GM21515 (cell line): ENCODE results near the gene CTRB2.

ENCODE experiments used
- ATAC-seq: cut with Tn5 transposase; IDR thresholded peaks from one replicate; pipeline ENCODE4 v1.9.1; 2021; ENCODE audit not compliant: unreplicated experiment

CTRB2 gene

DNA sequence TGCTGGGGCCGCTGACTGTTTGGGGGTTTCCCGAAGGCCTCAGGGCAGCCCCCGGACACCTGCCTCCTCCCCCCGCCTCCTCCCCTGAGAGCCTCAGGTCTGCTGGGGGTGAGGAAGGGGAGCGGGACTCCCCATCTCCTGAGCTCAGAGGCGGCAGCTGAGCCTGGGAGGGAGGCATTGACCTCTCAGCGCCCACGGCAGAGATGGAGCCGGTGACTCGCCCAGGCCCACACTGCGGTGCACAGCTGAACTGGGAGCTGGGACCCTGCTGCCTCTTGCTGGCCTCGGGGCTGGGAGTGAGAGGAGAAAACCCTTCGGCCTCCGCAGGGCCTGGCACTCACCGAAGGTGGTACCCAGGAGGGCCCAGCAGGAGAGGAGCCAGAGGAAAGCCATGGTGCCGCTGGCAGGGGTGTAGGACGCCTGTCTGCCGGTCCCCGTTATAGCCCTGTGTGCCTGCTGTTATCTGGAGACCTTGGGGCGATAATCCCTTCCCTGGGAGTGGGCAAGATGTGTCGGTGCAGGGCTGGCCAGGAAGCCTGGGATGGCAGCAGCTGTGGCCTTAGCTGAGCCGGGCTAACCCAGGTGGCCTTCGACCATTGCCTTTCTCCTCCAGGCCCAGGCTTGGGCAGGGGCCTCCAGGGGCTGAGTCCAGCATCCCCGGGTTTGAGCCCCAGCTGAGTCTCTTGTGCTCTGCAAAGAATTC, at the start of gene CTRB2:
Gene CTRB2, minus strand, starts transcription at position 413 of the 703 bp plus-strand sequence. Its CDS starts 20 bp downstream, at position 393.
- ATAC-seq = no peak

DNA sequence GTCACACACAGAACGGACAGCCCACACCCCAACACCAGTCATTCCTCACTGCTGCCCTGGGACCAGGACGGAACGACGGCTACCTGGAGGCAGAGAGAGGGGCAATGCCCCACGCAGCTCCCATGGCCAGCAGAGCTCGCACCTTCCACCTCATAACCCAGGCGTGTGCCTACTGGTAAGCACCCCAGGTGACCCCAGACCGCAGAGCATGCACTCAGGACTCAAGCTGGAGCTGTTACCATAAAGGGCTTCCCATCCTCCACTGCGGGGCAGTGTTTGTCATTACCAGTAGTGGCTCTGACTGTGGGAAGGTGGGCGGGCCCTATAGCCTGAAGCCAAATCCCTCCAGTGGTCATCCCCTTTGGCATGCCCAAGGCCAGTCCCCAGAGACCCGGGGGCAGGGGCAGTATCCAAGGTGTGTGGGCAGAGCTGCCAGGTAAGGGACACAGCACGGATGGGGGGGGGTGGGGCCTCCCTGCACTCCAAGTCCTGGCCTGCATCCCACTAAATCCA, 49.2 kb upstream of the CTRB2 start:
- no peak for ATAC-seq

DNA sequence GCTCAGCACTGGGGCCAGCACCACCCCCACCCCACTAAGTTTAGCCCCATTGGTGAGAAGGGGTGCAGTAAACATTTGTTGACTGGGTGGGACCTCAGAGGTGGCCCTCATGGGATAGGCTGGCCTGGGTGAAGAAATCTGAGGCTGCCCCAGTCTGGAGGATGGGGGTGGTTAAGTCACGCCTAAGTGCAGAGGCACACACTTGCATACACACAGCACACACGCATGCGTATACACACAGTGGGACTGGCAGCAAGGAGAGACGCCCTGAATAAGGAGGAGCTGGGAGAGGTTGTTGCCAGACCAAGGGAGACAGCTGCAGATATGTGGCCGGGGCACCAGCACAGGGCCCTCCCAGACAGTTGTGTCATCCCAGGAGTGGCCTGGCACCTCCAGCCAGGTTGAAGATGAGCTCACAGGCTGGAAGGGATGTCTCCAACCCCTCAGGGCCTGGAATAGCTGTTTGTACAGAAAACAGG, 47.4 kb upstream of the CTRB2 start:
- ATAC-seq = no peak

DNA sequence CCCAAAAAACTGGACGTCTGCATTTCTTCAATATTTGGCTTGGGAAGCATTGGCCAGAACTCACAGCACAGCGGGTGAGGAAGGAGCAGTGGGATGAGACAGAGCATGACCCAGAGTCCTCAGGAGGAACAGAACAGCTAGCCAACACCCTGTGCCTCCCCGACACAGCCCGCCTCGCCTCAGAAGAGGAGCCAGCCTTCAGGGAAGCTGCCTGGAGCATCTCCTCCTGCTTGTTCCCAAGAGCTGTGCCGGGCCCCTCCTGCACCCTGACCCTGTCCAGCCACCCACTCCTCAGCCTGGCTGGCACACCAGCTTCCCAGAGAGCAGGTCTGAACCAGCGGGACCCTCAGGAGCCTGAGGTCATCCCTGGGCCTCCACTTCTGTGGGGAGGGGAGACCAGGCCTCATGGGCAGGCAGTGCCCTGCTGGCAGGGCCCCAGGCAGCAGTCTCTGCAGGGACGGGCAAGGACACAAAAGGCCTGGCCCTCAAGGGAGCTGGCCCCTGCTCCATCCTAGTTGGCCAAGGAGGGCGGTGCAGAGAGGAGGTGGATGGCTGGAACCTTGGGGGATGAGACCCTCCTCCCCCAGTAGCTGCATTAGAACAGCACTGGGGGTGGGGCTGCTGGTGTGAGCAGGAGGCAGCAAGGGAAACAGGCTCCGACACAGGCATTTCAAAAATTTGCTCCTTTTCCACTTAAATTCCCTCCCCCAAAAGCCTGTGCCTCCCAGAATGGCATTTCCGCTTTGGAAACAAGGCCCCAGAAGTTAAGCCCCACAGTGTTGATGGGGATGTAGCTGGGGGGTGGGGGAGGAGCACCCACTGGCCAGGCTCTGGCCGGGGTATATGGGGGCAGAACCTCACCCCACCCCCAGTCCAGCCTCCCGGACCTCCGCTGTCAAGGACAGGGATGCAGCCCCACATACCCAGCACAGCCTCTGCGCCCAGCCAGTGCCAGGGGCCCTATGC, 46.3 kb upstream of the CTRB2 start:
- ATAC-seq = no peak

DNA sequence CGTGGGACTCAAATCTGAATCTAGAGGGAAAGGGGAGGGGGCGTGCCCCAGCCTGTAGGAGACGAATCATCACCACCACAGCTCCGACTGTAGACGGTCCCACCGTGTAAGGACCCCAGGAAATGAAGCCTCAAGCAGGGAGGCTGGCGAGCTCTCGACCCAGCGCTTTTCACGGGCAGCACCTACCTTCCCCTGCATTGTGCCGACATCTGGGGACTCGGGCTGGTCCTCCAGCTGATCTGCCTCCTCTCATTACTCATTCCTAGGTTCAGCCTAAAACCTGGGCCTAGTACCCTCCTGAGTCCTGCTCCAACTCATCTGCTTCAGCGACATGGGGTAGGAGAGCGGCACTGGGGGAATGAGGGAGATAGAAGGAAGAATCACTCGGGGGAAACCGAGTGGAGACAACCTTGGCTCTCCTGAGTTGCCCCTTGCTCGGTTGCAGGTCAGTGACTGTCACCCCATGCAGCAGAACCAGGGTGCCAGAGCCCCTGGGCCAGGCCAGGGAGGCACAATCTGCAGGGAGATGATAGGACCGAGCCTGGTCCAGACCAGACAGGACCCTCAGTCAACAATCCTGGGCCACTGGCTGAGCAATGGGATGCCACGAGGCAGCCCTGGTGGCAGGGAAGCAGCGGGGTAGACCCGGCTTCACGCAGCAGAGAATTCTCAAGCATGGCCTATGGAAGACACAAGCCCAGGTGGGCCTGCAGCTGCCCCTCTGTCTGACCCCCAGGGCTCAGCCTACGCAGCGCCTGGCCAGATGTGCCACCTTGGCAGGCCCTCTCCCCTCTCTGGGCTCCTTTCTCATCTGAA, 45.3 kb upstream of the CTRB2 start:
- ATAC-seq = no peak

DNA sequence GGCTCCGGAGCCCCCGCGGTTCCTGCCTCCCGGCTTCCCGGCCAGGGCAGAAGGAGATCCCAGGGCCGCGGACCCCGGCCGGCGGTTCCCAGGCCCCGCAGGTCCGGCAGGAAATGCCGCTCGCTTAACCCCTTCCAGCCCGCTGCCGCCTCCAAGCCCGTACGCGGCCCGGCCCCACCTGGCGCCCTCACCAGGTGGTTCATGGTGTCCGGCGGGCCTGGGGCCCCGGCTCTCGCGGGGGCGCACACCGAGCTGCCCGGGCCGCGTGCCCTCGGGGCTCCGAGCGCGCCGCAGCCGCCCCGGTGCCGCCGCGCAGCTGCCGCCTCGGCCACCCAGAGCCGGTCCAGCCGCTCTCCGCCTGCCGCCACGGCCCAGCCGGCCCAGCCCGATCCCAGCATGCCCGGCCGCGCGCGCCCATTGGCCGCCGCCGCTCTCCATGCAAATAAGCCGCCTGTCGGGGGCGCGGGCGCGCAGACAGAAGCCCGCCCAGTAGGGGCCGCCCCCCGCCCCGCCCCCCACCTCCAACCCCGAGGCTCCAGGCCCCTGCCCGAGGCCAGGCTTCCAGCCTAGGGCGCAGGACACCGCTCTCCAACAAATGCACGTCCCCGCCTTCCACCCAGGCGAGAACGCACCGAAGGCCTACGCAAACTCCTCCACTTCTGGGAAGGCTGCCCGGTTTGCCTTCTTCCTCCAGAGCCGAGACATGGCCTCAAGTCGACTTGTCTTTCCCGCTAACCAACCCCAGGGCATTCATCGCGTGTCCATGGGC, 44.5 kb upstream of the CTRB2 start, which contains the start of gene BCAR1:
Gene BCAR1, minus strand, starts transcription at position 345 of the 769 bp plus-strand sequence. Its CDS starts 142 bp downstream, at position 203.
- peak; percentile 80 for ATAC-seq

DNA sequence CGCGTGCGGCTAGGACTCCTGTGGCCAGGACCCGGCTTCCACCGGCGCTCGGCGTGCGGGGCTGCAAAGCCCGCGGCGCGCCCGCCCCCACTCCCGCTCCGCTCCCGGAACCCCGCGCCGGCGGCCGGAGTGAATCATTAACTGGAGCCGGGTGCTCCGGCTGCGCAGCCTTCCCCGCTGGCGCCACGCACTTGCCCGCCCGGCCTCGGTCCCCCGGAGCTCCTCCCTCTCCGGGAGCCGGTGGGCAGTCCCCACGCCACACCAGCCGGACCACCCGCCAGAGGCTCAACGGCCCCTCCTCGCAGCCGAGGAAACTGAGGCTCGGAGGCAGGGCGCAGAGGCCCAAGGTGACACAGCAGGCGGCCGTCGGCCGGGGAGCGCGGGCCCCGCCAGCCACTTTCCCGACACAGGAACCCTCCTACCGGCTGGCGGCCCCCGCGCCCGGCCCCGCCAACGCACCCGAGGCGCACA, 43.9 kb upstream of the CTRB2 start:
- ATAC-seq = peak; percentile 31

DNA sequence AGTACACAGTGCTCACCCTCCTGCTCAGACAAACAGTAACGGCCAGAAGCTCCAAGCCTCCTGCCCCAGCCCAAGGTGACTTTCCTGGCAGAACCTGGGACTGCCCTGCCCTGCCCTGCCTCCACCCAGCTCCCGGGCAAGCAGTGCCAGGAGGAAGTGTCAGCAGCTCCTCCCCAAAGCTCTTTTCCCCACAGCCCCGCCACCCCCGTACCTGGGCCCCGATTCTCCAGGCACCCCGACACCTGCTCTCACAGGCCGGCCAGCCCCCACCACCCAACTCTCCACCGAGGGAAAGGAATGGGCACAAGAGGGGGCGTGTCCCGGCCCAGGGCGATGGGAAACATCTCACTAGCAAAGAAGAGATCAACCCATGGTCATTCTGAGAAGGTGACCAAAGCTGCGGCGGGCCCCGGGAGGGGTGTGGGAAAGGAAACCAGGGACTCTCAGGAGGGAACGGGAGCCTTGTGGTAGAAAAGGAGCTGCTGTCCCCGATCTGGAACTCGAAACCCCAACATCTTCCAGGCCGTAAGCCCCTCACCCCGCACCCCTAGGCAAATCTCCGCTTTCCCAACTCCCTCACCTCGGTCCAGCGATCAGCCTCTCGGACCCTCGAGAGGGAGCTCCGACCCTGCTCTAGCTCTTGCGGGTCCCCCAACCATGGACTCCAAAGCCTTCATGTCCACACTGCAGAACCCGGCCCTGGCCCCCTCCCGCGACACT, 43.3 kb upstream of the CTRB2 start:
- ATAC-seq = no peak

DNA sequence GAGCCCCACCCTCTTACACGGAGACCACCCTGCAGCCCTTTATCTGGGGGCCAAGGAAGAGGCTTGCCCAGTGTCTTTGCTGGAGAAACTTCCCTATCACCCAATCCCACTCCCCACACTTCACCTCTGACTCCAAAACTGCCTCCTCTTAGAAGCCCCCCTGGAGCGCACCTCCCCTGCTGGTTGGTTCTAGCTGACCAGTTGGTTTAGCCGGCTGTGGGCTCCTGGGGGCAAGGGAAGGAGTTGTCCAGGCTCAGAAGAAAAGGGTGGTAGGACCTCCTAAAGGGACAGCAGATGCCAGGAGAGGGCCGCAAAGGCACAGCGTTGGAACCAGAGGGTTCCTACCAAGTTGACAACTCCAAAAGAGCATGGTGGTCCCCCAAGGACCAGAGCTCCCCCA, 42.5 kb upstream of the CTRB2 start:
- ATAC-seq = no peak

DNA sequence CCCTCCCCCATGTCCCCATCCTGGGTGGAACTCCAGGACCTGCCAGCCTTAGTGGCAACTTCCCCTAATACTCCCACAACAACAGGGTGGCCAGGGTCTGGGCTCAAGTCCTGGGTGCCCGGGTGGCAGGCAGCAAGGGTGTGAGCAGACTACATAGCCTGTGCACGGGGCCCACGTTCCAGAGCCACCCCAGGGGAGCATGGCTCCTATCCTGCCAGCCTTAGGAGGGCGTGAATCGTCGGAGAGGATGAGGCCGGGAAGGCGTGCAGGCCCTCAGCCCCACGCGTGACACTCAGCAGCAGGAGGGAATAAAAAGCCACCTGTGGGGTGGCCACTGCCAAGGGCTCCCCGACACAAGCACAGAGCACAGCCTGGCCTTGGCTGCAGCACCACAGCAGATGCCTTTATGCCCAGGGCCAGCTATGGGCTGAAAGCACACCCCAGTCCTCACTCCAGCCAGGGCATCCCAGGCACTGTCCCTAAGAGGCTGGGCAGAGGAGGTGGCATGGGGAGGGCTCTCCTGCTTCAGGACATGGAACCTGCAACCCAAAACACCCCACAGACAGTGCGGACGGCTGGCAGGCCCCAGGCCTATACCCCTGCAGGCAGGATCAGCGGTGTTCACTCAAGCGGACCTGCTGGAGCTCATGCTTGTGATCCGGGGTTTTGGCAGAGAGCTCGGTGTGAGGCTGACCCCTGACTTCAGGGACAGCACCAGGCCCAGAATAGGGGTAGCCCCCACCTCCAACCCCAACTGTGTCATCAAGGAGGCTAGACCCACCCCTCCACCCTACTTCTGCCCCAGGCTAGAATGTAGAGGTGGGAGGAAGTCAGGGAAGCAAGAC, 41.8 kb upstream of the CTRB2 start:
- ATAC-seq = no peak

DNA sequence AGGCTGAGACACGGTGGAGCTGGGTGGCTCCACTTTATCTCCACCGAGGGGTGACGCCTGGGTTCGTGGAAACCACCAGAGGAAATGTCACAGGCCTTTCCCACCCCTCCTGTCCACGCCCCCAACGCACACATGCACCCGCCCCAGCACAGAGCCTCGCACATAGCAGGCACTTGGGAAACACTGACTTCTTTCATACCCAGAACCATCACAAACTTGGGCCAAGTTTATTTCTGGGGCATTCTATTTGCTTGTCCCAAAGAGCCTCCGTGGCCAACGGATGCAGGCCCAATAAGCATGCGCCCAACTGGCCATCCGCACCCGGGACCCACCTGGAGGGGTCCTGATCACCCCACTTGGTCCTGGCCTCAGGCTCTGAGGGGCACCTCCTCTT, 41.2 kb upstream of the CTRB2 start:
- ATAC-seq = no peak

DNA sequence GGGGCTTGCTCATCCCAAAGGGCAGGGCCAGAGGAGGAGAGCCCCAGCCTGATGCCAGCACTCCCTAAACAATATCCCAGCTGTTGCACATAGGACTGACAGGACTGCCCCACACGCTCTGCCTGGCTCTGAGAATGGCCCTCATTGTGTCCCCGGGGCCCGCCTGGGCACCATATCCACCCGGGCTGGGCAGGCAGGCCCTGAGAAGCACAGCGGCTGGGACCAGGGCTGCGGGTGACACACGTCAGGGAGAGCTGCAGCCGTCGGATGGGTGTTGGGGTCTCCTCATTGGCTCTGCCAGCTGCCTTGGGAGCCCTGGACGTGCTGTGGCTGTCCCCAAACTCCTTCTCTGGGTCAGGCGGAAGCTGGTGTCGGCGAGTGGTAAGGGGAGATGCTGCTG, 40.3 kb upstream of the CTRB2 start:
- ATAC-seq = no peak

DNA sequence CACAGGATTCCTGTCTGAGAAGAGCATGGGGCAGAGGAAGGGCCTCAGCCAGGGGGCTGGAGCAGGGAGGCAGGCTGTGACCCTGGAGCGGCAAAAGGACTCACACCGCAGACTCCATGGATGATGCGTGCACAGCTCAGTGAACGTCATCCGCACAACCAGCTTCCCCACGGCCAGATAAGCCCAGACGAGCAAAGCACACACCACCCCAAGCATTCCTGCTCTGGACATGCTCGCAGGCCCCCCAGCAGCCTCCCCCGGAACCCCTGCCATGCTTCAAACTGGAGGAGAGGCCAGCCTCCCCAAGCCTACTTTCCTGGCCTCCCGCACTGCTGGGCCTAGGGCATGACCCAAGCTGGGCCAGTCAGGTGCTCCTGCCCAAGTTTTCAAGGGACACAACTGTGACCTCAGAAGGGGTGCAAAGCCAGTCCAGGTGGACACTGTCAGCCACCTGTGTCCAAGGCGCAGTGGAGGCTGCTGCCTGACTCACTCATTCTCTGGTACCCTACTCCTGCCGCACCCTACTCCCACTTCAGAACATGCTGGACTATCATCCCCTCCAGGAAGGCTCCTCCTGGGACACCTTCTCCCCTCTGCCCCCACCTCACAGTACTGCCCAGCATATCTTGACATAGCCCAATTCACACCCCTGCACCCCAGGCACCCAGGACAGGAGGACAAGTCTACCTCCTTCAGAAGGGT, 39.7 kb upstream of the CTRB2 start:
- ATAC-seq = no peak

DNA sequence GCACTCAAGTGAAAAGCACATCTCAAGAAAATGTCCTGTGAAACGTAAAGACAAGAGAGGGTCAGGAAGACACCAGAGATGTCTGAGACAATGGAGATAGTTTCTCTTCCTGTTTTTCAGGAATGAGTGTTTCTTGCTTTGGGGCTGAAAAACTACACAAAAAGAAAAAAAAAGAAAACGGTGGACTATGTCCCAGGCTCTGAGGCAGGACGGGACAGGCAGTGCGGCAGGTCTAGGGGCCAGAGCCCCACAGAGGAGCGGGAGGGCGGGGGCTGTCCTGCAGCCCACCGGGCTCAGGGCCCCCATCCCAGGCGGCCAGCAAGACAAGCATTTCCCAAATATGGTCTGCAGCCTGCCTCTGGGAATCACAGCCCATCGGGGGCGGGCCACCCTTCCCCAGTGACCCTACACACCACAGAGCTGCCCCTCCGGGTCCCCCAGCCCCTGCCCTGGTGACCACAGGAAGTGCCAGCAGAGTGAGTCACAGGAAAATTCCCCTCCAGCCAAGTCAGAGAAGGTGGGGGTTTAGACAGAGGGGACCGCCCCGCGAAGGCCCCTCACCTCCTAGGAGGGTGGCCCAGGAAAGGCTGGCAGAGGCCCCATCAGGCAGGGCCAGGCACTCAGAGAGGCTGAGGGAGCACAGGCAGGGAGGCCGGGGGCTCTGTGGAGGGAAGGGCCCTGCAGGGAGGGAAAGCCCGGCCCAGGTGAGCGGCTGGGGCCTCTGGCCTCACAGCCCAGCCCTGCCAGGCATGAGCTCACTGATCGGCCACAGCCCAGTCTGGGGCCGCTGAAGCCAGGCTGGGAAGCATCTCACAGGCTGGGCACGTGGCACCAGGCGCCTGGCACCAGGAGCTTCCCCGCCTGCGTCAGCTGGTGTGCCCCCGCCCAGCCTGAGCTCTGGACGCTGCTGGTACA, 38.1 kb upstream of the CTRB2 start:
- no peak for ATAC-seq

DNA sequence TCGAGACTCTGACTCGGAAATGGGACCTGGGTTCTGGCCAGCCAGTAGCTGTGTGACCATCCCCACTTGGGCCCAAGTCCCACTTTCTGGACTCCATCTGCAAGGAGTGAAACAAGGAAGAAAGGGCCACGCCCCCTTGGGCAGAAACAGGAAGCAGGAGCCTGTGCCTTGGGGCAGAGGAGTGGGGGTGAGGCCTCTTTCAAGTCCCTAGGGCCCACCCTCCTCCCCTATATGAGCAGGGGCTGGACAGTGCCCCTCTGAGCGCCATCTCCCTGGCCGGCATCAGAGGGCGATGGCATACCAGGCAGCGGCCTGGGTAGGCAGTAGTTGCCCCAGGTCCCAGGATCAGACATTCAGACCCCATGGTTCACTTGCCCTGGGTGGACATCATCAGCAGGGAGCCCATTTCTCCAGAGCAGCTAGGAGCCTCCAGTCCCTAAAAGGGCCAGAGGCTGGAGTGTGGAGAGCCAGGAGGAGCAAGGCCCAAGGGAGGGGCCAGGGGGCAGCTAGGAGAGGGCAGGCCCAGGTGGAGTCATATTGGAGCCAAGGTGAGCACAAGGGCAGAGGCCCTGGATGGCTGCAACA, 37.4 kb upstream of the CTRB2 start:
- ATAC-seq = no peak

DNA sequence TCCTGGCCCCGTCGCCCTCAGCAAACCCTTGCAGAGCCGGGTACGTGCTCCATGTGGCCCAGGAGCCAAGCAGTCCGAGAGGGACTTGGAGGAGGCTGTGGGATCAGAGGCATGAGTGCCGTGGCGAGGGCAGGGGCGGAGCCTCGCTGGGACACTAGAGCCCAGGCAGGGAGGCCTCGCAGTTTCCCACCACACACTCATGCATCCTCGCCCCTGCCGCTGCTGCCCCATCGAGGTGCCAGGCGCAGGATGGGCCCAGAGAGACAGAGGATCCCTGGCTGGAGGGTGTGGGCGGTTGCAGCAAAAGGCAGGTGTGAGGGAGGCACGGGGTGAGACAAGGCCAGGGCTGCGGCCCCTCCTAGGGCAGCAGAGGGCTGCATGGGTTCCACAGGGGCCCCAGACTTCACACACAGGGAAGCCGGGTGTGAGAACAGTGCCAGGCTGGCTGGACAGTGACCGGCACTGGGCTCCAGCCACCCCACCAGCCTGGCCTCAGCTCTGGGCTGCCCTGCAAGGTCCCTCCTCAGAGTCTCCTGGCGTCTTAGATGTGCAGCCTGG, 36.8 kb upstream of the CTRB2 start:
- no peak for ATAC-seq
